Activated gamma-delta T cell treated with Interleukin-2 at 50 U/mL for 16 hours (primary cell): ENCODE results near the gene METTL22.
A peak's percentile ranks its signal among the peaks of the same experiment; 100 is the strongest.

Experiments
- DNase-seq: peaks from one replicate; pipeline ENCODE4 v3.0.0-alpha.2; 2020

METTL22 gene

GRCh38 chr16:8670014-8670560 is 48.6 kb downstream of the METTL22 start:
- DNase-seq: no peak

DNA sequence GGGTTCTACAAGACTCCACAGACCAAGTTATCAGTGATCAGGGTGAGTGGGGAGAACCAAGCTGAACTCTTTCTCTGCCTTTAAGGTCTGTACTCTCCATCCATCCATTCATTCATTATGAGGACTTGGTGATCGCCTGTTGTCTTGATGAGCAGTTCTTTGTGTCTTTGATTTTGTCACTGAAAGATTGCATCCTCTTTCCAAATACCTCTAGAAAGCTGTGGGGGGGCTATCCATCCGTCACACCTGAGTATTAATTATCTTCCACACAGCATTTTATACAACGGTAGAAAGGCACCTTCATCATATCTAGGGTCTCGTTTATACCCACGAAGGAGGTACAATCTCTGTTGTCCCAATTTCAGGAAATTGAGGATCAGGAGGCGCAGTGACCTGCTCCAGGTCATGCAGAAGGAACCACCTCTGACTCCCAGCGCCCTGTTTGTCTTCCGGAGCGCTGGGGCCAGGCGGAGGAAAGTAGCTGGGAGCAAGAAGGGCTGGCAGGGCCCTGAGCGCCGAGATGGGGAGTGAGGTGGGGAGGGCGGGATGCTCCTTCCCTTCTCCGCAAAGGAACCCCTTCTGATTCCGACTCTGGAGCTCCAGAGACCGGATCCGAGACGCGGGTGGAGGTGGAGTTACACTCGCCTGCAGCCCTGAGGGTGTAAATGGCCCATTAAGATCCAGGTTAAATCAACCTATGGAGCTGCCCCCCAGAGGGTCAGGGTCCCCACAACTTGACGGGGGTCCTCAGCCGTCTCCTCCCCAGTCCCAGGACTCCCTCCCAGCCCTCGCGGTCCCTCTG is 52.3 kb downstream of the METTL22 start:
- DNase-seq: no peak

DNA sequence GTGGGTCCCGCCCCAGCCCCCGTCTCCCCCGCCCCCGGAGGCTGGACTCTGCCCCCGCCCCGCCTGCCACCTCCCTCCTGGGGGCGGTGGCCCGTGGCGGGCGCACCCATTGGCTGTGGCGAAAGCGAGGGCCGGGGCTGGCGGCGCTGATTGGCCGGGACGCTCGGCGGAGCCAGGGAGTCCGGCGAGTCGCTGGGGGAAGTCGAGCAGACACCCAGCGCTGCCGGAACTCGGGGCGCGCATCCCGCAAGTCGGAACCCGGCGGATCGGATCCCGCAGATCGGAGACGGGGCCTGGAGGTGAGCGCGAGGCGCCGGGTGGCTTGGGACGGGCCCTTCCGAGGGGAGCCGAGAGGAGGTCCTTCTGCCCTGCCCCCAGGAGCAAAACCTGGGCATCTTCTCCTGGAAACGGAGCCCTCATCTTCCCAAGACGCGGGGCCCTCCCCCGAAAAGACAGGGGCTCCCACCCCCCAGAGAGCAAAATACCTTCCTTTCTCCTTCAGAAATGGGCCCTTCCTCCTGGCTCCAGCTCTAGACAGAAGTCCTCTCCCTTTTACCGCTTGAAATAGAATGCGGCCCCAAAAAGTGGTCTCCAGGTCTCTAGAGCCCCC is 53.0 kb downstream of the METTL22 start, which contains the start of gene ABAT:
Gene ABAT (plus strand): TSS at position 205 of the 610 bp plus-strand sequence. CDS start 61,123 bp downstream, outside the sequence.
- DNase-seq: peak; percentile 85

- peak; percentile 48 for DNase-seq
Observed at GRCh38 chr16:8675183-8676159, 54.0 kb downstream of the METTL22 start.

GRCh38 chr16:8676160-8676547 is 54.7 kb downstream of the METTL22 start:
- DNase-seq: no peak

DNA sequence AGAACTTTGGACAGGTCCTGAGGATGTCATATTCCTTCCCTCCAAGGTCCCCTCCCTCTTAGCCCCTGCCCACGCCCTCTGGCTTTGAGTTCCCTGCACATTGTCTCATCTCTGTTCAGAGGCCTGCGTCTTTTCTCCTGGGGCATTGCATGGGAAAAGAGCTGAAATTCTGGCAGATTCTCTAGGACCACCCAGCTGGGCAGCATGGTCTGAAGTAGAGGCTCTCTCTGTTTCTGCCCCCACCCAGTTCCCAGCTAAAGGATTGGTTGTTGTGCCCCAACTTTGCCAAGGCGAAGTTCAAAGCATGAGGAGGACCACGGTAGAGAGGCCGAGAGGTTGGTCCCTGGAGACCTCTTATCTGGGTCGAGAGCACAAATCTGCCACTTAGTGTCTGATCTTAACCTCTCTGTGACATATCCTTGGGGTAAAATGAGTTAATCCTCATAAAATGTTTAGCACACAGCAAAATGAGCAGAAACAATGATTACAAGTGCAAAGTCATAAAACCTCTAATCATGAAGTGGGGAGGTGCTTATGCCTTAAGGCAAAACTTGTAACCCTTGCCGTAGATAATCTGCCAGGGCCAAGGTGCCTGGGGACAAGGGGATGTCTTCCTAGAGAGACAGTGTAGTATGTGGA is 55.4 kb downstream of the METTL22 start:
- DNase-seq: no peak

GRCh38 chr16:8677481-8677880 is 56.0 kb downstream of the METTL22 start:
- DNase-seq: no peak

- no peak for DNase-seq
Observed at GRCh38 chr16:8678068-8678927, 56.8 kb downstream of the METTL22 start.

DNA sequence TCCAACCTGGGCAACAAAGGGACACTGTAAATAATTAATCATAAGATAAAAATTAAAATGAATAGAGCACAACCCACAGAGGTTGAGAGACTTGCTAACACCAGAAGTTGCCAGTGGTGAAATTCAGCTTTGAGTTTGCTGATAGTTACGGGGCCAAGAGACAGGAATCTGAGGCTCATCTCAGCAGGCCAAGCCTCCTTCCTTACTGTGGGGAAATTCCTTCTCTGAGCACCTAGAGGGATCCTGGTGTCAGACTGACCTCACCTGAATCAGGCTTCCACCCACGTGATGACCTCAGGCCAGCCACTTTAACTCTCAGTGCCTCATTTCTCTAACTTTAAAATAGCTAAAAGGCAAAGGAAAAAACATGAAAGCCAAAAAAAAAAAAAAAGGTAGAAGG is 57.7 kb downstream of the METTL22 start:
- no peak for DNase-seq

- no peak for DNase-seq
Observed at GRCh38 chr16:8682551-8683259, 61.2 kb downstream of the METTL22 start.

GRCh38 chr16:8683640-8684039 is 62.1 kb downstream of the METTL22 start:
- DNase-seq: no peak

GRCh38 chr16:8685617-8686016 is 64.1 kb downstream of the METTL22 start:
- DNase-seq: no peak

- no peak for DNase-seq
Observed at GRCh38 chr16:8686031-8686621, 64.6 kb downstream of the METTL22 start.

DNA sequence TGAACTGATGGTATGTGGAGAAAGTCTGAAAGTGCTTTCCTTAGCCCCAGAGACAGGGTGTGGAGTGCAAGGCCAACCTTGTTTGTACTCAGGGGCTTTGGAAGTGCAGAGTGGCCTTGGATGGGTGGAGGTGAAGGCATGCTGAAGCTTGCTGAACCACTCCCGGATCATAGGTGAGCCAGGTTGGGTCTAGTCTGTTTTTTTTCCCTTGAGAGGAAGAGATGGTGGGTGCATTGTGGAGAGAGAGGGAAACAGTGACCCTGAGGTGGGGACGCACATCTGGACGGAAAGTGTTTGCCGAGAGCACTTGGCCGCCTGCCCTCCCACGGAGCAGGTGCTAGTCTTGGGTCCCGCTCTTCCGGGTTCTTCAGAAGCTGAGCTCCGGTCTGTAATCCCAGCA is 65.4 kb downstream of the METTL22 start:
- no peak for DNase-seq

DNA sequence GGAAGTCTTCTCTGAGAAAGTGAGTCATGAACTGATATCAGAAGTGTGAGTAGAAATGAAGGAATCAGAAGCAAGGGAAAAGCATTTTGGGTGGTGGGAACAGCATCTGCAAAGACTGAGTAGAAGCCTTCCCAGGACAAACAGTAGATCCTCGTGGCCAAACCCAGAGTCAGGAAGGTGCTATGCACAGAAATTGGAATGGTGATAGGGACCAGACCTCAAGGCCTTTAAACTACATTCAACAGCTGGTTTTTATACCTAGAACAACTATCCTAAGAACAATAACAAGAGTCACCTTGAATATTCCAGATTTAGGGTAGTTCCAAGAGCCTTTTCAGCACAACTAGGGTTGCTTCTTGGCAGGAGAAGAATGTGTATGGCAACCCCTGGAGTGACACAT is 68.2 kb downstream of the METTL22 start:
- DNase-seq: no peak

GRCh38 chr16:8691728-8692127 is 70.2 kb downstream of the METTL22 start:
- DNase-seq: no peak

GRCh38 chr16:8694795-8695728 is 73.6 kb downstream of the METTL22 start:
- no peak for DNase-seq

- no peak for DNase-seq
Observed at GRCh38 chr16:8696880-8697279, 75.4 kb downstream of the METTL22 start.

DNA sequence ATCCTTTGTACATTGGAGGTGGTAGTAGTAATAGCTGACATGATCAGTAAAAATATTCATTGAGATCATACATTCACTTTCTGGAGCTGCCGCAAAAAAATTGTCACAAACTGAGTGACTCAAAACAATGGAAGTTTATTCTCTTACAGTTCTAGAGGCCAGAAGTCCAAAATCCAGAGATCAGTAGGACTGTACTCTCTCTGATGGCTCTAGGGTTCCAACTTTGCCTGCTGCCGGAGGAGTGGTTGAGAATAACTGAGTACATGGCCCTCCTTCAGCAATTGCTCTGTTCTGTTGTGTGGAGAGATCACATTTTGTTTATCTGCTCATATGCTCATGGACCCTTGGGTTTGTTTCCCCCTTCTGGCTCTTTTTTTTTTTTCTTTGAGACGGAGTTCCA is 76.5 kb downstream of the METTL22 start:
- DNase-seq: no peak
